ENCODE results near the gene PSD2.

PSD2 gene

DNA sequence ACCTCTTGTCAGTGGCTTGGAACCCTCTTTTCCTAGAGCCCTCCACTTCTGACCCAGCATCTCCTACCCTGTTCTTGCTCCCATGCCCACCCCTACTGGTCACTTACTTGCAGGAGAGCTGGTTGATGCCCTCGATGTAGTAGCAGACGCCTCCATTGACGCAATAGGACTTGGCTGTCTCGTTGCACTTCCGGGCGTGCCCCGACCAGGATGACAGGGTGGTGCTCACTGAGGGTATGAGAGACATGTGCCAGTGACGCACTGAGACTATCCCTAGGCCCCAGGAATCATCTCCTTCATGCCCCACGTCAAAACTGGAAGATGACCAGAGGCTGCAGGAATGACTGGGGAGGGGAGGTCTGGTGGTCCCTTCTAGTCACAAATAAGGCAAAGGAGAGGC is 76.0 kb downstream of the PSD2 start:
- in situ Hi-C loops (cut with MboI; ENCODE audit: low sequenced_read_pairs) = no loop called here

DNA sequence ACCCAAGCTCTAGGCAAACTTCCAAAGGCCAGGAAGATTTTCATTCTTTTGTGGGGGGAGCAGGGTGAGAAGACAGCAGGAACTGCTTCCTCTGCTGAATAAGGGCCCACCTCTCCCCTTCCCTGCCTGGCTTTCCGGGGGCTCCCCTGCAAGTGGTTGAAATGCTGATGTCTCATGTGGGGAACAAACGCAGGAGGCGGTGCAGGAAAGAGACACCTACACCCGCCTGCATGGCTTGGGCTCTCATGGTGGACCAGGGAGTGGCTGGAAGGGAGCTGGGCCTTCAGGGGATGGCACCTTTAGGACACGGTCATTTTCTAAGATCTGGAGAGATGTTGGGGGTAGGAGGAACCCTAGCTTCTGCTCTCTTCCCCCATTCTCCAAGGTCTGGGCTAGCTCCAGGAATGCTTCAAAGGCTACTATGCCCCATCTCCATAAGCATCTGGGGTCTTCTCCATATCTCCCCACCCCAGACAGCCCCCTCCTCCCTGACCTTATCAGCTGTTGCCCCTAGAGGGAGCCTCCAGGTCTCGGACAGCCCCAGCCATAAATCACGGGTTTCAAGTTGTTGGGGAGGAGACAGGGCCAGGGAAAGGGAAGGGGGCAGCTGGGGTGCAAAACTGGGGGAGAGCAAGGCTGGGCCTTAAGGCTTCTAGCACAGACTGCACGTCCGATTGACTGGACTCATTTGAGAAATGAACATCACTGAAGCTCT is 76.6 kb downstream of the PSD2 start:
- in situ Hi-C loops (cut with MboI; ENCODE audit: low sequenced_read_pairs) = no loop called here

DNA sequence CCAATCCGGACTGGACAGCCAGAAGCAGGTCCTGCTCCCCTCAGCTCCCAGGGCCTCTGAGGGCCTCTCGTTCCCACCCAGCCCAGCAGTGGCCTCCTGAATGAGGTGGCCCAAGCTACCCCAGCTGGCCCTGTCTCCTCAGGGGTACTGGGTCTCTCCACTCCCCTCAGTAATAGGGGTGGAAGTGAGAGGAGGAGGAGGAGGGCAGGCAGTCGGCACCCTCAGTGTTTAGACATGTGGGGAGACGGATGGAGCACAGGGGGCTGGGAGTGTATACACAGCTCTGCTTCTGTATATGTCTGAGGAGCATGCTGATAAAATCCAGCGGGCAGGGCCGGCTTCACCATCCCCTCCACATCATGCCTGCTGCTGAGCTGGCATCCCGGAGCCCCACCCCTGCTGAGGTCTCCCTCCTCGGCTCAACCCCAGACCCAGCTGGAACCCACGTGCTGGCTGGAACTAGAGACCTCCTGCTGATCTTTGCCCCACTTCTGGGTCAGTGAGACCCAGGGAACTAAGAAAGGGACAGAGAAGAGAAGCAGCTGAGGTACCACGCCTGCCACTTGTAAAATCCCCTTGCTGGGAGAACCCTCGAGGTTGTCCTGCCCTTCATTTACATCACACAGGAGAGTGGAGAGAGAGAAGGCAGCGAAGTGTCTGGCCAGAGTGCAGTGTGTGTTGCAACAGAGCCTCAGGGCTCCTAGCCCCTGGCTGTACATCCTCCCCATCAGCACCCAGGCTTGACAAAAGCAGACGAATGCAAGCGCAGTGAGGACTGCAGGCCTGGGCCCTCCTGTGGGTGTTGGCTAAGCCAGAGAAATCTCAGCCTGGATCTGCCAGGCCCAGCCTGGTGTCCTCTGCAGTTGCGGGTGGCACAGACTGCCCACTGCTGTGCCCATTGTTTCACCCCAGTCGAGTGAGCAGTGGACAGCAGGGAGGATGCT is 77.5 kb downstream of the PSD2 start:
- in situ Hi-C loops (cut with MboI; ENCODE audit: low sequenced_read_pairs) = no loop called here

DNA sequence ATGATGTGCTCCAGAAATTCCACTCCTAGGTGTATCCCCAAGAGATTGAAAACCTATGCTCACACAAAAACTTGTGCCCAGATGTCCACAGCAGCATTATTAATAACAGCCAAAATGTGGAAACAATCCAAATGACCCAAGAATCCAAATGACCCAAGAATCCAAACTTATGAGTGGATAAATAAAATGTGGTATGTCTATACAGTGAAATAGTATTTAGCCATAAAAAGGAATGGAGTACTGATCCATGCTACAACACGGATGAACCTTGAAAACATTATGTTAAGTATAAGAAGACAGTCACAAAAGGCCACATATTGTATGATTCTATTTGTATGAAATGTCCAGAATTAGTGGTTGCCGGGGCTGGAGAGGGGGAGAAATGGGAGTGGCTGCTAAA is 80.3 kb downstream of the PSD2 start:
- in situ Hi-C loops (cut with MboI; ENCODE audit: low sequenced_read_pairs) = no loop called here

DNA sequence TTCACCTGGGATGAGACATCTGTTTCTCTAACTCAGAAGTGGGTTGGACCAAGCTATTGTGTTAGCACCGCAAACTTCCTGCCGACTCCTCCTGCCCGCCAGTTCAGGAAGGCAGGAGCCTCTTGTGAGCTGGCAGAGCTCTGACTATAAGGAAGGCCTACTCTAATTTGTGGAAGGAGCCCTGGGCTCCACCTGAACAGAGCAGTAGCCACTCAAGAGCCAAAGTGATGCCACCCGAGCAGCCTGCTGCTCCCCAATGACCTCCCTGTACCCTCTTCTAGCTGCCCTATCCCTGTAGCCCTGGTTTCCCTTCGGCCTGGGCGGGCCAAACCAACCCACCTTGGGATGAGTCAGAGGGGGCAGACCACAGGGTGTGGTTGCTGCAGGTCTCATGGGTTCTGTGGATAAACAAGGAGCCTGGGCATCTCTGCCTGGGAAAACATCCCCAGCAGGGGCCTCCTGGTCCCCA is 81.6 kb downstream of the PSD2 start:
- in situ Hi-C loops (cut with MboI; ENCODE audit: low sequenced_read_pairs) = no loop called here

DNA sequence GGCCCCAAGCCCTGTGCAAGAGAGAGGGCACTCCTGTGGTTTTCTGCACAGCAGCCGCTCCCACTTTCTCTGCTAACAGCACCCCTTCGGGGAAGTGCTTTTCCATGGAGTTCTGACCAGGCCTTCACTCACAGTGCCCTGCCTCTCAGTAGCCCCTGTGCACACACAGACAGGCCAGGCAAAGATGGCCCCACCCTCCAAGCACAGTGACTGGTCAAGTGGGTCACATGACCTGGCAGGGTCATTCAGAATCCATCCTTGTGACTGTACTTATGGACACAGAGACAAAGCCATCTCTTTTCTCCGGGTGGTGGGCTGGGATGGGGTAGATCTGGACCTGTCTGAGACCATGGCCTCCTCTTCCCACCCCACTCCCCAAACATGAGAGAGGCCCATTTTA is 82.5 kb downstream of the PSD2 start:
- in situ Hi-C loops (cut with MboI; ENCODE audit: low sequenced_read_pairs) = no loop called here

DNA sequence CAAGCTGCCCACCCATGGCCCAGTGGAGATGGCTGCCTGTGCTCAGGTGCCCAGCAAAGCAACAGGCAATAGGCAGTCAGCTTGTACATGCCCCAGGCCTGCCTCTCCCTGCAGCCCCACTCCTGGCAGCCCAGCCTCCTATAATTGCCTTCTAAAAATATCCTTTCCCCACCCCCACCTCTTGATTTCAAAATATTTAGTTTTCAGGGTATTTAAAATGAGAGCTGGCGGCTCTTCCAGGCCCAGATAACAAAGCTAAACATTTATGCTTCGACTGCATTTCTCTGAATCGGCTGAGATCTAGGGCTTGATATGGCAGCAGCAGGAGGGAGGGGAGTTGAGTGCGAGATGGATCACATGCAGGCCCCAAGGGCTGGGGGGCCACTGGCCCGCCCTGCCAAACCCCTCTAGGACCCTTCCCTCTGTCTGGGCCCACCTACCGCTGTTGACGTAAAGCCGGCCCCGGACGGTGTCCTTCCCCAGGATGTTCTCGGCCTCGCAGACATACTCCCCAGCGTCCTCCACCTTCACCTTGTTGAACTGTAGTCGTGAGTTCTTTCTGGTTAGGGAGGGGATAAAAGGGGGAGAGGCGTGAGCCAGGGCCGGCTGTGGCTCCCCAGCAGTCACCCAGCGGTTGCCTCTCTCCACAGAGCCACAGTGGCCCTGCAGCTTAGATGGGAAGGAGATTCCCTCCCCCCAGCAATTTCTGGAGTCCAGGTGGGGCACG is 85.0 kb downstream of the PSD2 start:
- in situ Hi-C loops (cut with MboI; ENCODE audit: low sequenced_read_pairs) = no loop called here

DNA sequence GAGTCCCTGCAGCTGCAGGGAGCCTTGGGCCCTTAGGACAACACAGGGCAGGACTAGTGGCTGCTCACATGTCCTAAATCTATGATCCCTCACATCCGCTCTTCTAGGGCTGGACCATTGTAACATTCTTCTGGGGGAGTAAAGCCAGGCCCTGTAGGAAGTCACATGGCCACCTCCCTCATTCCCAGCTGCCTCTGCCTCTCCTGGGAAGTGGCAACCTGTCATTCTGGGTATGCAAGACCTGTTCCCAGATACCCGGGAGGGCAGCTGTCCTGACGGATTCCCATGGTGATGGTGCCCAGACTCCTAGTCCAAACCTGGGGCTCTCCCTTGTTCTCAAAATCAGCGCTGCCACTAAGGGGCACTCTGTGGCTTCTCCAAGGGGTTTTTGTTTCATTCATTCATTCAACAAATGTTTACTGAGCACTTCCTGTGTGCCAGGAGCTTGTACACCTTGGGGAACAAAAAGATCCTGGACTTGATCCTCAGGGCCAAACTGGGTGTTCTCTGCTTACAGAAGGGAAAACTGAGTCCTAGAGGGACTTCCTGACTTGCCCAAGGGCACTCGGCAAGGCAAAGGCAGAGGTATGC is 85.6 kb downstream of the PSD2 start:
- in situ Hi-C loops (cut with MboI; ENCODE audit: low sequenced_read_pairs) = no loop called here

DNA sequence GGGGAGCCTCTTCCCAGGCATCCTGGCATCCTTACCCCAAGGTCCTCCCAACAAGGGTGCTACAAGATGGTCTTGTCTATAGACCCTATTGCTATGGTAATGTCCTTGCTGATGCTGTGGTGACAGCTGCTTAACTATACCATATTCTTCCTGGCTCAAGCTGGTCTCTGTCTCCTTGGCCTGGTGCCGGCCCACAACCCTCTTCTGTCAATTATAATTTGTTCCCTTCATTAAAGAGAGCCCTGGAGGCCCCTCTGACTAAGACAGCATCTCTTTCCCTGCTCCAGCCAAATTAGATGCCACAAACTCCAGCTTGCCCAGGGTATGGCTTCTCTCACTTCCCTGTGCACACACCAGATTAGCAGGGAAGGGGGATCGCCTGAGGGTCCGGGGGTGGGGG is 86.7 kb downstream of the PSD2 start:
- in situ Hi-C loops (cut with MboI; ENCODE audit: low sequenced_read_pairs) = no loop called here

DNA sequence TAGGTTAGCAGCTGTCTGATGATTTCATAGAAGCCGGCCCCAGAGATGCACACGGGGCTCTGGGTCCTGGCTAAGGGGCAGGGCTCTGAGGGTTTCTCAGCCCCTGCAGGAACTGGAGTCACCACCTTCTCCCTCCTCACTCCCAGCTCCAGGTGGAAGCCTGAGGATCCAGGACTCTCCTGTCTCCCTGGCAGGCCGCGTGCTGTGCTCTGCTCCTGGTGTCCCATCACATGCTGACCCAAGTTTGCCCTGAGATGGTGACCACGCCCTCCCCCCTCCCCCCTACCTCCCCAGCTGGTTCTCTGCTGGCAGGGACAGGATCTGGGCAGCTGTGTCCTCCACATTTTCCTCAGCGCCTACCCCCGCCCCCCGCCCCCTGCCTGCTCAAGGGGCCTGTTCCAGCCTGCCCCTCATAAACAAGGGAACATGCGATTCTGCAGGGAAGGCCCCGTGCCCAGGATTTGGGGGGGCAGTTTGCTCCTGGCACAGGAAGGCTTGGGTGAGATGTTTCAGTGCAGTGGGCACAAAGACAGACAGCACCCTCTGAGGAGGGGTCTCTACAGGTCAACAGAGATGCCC is 87.4 kb downstream of the PSD2 start:
- in situ Hi-C loops (cut with MboI; ENCODE audit: low sequenced_read_pairs) = no loop called here

DNA sequence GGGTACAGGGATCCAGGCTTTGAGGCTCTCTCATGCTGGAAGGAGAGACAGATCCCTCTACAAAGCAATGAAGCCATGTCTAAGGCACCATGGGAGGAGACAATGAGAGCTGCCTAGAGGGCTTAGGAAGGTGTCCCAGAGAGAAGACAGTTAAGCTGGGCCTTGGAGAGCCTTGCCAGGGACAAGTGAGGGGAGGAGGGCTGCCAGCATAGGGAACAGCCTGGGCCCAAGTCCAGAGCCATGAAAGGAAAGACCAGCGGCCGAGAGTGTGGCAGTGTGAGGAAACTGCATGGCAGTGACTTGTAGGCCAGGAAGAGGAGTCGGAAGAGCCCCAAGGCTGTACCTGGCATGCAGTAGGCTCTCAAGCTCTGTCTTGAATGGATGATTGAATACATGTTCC is 88.5 kb downstream of the PSD2 start:
- in situ Hi-C loops (cut with MboI; ENCODE audit: low sequenced_read_pairs) = no loop called here

DNA sequence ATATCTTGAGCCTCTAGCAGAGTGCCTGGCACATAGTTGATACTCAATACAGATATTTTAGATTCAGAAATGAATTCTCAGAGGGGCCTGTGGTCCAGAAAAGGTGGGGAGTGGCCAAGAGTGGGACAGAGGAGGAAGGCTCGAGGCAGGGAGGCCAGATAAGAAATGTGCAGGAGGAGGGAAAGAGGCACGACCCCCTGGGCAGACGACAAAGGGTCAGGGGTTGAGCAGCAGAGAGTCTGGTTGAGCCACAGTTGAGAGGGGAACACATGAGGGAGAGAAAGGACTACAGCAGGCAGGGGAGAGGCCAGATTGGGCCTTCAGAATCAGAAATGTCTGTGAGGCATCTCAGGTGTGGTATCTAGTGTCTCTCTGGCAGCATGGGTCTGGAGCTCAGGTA is 89.1 kb downstream of the PSD2 start:
- in situ Hi-C loops (cut with MboI; ENCODE audit: low sequenced_read_pairs) = no loop called here

DNA sequence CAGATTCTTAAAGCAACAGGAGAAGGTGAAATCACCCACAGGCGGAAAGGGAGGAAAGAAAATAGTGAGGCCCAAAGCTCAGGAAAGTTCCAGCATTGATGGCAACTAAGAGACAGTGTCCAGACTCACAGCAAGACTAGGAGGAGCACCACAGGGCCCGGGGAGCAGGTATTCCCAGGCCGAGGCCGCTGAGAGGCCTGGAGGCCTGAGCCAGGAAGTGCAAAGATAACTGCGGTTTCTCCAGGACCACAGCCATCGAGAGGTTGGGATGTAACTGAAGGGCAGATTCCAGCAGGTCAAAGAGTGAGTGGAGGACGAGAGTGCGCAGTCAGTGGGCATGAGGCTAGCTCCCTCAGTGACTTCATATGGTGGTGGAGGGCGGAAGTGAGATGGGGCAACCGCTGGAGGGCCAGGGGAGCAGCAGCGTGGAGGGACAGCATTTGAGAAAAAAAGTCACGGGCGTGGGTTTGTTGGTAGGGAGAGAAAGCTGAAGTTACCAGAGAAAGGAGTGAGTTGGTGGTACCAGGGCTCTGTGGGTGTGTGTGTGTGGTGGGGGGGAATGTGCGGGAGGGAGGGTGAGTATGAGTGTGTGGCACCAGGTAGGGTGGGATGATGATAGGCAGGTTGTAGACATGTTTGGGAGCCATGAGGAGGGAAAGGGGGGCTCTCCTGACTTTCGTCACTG is 89.7 kb downstream of the PSD2 start:
- in situ Hi-C loops (cut with MboI; ENCODE audit: low sequenced_read_pairs) = no loop called here

DNA sequence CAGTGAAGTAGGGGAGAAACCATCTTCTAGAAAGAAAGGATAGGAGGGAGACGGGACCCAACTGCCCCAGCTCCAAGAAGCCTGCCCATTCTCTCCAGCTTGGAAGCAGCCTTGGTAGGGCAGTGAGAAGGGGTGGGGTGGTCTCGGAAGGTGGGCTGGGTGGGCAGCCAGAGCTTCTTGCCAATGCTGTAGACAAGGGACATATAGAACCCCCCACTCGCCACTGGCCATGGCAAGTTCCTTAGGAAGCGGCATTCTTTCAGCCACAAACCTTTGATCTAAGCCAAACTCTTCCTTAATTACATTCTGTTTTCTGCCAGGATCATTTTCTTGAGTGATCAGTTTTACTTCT is 90.2 kb downstream of the PSD2 start:
- in situ Hi-C loops (cut with MboI; ENCODE audit: low sequenced_read_pairs) = no loop called here

DNA sequence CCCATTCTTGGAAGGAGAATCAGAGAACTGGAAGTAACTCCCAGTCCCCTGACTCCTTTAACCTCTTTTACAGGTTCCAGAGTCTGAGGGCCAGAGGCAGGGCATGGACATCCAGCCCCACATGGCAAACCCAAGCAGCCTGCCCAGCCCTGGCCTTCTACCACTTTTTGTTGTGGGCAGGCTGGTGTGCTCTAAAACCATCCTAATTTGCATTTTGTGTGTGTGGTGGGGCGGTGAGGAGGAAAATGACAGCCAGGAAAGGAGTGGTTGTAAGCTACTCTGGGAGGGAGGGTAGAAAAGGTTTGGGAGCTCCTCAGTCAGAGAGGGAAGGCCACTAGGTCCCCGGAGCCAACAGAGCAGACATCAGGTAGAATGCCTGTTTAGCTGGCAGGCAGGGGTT is 90.6 kb downstream of the PSD2 start:
- in situ Hi-C loops (cut with MboI; ENCODE audit: low sequenced_read_pairs) = no loop called here

DNA sequence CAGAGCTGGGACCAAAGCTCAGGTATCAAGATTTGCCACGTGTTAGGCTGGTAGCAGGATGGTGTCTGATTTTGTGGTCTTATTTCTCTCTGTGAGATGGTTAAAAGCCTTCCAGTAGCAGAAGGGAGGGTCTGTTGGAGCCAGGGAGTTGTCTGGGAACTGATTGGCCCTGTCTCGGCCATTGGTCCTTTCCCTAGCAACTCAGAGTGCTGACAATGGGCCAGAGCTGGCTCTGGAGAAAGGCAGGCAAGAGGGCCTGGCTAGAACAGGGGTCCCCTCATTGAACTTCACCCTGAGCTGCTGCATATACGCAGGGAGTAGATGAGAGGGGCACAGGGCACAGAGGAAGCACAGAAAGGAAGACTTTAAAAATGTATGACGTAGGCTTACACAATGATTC is 92.8 kb downstream of the PSD2 start:
- in situ Hi-C loops (cut with MboI; ENCODE audit: low sequenced_read_pairs) = no loop called here

DNA sequence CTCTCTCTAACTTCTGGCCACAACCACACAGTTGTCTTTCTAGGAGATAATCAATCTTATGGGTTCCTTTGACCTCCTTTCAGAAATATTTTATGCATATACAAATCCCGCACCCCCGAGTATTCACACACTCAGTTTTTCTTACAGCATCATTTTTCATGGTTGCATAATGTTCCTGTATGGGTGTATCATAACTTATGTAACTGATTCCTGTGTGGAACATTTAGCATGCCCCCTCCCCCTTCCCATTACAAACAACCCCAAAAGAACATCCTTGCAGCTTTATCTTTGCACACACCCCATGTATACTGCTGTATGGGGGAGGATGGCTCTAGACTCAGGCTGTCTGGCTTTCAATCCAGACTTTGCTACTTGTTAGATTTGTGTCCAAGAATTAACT is 93.8 kb downstream of the PSD2 start:
- in situ Hi-C loops (cut with MboI; ENCODE audit: low sequenced_read_pairs) = no loop called here

DNA sequence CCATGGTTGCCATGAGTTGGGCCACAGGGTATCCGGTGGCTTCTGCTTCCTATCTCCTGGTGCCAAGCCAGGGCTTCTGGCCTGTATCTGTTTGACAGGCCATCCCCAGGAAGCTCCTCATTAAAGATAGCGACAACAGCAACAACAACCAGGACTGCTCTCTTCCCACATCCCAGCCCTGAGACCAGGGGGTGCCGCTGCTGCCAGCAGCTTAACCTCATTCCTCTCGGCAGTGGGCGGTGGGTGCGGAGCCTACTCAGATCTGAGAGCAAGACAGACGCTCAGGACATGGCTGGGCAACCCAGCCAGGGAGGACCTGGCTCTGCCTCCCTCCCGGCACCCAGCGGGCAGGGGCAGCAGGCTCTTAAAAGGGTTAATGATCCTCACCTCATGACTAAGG is 98.3 kb downstream of the PSD2 start:
- in situ Hi-C loops (cut with MboI; ENCODE audit: low sequenced_read_pairs) = no loop called here
